Fibroblast of lung (primary cell): ENCODE data around the gene NDC80.

Experiments used
- CTCF ChIP-seq, 2 donors: IDR thresholded peaks in 1 of 2; conservative IDR thresholded peaks in 1 of 2; 1 replicate in 1 of 2; 2 replicates in 1 of 2; pipeline ENCODE4 v1.5.1; 2011 to 2012; ENCODE audit warnings: low read length in 2 of 2, control low read depth in 1 of 2, inconsistent platforms in 1 of 2, low read depth in 1 of 2, mild to moderate bottlenecking in 1 of 2
- EZH2 ChIP-seq: IDR thresholded peaks from 2 replicates; pipeline ENCODE4 v1.5.1; 2012; ENCODE audit warnings: low read length, control low read depth, mild to moderate bottlenecking; ENCODE audit errors: missing control alignments

- no peak for TF ChIP-seq CTCF (conservative IDR thresholded peaks at IDR 0.05 in 1 of 2, IDR thresholded peaks at IDR 0.05 in 1 of 2; ENCODE audit: low read depth in 1 of 2, low read length in 2 of 2)
- TF ChIP-seq EZH2 = no peak
Observed at GRCh38 chr18:2651981-2652380, 80.6 kb downstream of the NDC80 start.
